Measurements from ENCODE around the gene MAP3K12. TPM values are rescaled to one million over a fixed set of nuclear protein-coding genes. Genes with fewer than 3 reads are reported as not detected.
A peak's percentile ranks its signal among the peaks of the same experiment; 100 is the strongest.

MAP3K12 gene
- total RNA-seq, 1 donor from 2014 or later, result 37.0 TPM

DNA sequence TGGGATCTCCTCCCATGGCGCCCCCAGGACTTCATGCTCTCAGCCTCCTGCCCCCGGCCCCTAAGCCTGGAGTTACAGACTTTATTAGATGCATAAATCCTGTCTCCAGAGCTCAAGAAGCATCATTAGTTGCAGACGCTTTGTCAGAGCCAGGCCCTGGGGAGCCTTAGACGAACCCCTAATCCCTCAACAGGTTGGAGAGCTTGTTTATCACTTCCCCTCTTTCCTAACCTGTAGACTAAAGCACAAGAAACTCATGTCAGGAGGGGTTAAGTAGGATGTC, 8.3 kb upstream of the MAP3K12 start:
- TF ChIP-seq, protein P1, sequence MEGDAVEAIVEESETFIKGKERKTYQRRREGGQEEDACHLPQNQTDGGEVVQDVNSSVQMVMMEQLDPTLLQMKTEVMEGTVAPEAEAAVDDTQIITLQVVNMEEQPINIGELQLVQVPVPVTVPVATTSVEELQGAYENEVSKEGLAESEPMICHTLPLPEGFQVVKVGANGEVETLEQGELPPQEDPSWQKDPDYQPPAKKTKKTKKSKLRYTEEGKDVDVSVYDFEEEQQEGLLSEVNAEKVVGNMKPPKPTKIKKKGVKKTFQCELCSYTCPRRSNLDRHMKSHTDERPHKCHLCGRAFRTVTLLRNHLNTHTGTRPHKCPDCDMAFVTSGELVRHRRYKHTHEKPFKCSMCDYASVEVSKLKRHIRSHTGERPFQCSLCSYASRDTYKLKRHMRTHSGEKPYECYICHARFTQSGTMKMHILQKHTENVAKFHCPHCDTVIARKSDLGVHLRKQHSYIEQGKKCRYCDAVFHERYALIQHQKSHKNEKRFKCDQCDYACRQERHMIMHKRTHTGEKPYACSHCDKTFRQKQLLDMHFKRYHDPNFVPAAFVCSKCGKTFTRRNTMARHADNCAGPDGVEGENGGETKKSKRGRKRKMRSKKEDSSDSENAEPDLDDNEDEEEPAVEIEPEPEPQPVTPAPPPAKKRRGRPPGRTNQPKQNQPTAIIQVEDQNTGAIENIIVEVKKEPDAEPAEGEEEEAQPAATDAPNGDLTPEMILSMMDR (IDR thresholded peaks at IDR 0.05; ENCODE audit: unreplicated experiment), result no peak
- H3K27ac Mint-ChIP-seq, result no peak overlapping the region
- DNase-seq (ENCODE audit: low spot score in 2 of 2, unreplicated experiment in 2 of 2), result no peak
- no peak overlapping the region for H3K4me3 Mint-ChIP-seq
- peaks cover 3% of the 10 kb centered on the region for H3K4me1 Mint-ChIP-seq
- H3K27me3 Mint-ChIP-seq (ENCODE audit: low read depth), result no peaks in the 10 kb centered on the region
- H3K9me3 Mint-ChIP-seq, result no peaks in the 10 kb centered on the region
- H3K36me3 Mint-ChIP-seq, result peaks cover 8% of the 10 kb centered on the region

DNA sequence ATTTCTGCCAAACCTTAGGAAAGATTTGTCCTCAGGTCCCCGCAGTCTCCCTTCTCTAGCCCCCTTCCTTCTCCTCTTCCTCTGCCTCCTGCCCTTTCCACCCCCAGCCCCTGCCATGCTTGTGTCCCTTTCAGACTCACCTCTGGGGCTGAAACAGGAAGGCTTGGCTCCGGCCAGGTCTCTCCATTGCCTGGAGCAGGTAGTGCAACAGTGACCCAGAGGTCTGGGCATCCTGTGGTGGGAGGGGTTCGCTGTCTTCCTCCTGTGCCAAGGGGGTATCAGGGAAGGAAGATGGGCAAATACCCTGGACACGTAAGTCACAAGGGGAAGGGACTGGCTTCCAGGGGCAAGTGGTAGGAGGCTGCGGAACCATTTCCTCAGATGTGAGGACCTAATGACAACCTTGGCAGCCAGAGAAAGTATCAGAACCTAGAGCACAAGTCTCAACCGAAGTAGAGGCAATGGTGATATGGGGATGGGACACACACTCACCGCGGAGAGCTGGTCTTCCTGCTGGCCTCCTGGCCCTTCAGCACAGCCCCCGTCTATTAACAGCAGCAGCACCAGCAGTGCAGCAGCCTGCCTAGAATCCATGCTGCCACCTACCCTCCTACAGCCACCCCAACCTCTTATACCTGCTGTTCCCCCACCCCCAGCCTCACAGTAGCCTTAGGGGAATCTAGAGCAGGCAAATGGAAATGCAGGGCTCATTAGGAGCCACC, 7.8 kb upstream of the MAP3K12 start, which contains the start of gene NPFF:
Gene NPFF (minus strand): TSS at position 604 of the 722 bp plus-strand sequence. CDS start 10 bp downstream, at position 594.
- no peaks in the 10 kb centered on the region for H3K9me3 Mint-ChIP-seq
- no peak within 1 kb of the TSS for H3K4me3 Mint-ChIP-seq
- no peak for DNase-seq (ENCODE audit: low spot score in 2 of 2, unreplicated experiment in 2 of 2)
- H3K27me3 Mint-ChIP-seq (ENCODE audit: low read depth), result no peaks in the 10 kb centered on the region
- peak within 1 kb of the TSS; percentile 4 for H3K27ac Mint-ChIP-seq
- H3K4me1 Mint-ChIP-seq, result peaks cover 6% of the 10 kb centered on the region
- H3K36me3 Mint-ChIP-seq, result peaks cover 8% of the 10 kb centered on the region
- TF ChIP-seq, protein P1 (IDR thresholded peaks at IDR 0.05; ENCODE audit: unreplicated experiment), result no peak

DNA sequence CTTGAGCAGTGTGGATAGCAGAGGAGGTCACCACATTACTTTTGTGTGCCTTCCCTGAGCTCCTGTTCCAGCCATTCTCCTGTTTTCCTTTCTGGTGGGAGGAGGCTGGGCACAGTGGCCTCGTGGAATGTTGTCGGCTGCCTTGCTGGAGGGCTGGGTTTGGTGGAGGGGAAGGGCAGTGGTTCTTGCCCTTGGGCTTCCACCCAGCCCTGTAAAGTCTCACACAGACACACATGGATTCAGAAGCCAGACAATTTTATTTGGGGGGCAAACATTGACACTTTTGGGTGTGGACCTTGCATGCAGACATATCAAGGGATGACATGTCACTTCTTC, 7.2 kb upstream of the MAP3K12 start:
- peaks cover 6% of the 10 kb centered on the region for H3K36me3 Mint-ChIP-seq
- peak overlapping the region; percentile 4 for H3K27ac Mint-ChIP-seq
- no peaks in the 10 kb centered on the region for H3K9me3 Mint-ChIP-seq
- TF ChIP-seq, protein P1 (IDR thresholded peaks at IDR 0.05; ENCODE audit: unreplicated experiment), result no peak
- no peak overlapping the region for H3K4me3 Mint-ChIP-seq
- peaks cover 11% of the 10 kb centered on the region for H3K4me1 Mint-ChIP-seq
- no peak for DNase-seq (ENCODE audit: low spot score in 2 of 2, unreplicated experiment in 2 of 2)
- H3K27me3 Mint-ChIP-seq (ENCODE audit: low read depth), result no peaks in the 10 kb centered on the region

DNA sequence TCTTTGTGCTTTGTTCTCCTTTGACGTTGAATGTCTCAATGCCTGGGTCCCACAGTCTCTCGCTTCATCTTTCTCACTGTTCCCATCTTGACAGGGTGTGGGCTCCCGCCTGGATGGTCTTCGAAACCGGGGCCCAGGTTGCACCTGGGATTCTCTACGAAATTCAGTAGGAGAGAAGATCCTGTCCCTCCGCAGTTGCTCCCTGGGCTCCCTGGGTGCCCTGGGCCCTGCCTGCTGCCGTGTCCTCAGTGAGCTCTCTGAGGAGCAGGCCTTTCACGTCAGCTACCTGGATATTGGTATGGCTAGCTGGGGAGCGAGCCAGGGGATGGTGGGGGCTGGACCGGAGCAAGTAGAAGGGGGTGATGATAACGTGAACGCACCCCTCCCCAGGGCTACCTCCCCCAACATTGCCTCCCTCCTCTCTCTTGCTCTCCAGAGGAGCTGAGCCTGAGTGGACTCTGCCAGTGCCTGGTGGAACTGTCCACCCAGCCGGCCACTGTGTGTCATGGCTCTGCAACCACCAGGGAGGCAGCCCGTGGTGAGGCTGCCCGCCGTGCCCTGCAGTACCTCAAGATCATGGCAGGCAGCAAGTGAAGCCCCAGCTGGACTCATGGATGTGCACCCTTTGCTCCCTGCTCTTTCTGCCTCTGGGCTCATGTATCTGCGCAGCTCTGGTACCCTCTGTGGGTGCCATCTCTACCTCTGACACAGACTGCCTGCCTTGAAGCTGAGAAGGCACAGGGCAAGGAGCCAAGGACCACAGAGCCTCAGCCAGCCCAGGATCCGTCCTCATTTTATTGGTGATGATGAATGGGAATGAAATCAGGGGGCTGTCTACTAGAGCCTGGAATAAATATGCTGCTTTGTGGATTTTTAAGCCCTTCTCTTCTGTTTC, 6.5 kb upstream of the MAP3K12 start:
- no peak overlapping the region for H3K4me3 Mint-ChIP-seq
- peaks cover 6% of the 10 kb centered on the region for H3K36me3 Mint-ChIP-seq
- no peak for DNase-seq (ENCODE audit: low spot score in 2 of 2, unreplicated experiment in 2 of 2)
- no peaks in the 10 kb centered on the region for H3K27me3 Mint-ChIP-seq (ENCODE audit: low read depth)
- TF ChIP-seq, protein P1 (IDR thresholded peaks at IDR 0.05; ENCODE audit: unreplicated experiment), result no peak
- peaks cover 11% of the 10 kb centered on the region for H3K4me1 Mint-ChIP-seq
- H3K27ac Mint-ChIP-seq, result peak overlapping the region; percentile 4
- no peaks in the 10 kb centered on the region for H3K9me3 Mint-ChIP-seq

DNA sequence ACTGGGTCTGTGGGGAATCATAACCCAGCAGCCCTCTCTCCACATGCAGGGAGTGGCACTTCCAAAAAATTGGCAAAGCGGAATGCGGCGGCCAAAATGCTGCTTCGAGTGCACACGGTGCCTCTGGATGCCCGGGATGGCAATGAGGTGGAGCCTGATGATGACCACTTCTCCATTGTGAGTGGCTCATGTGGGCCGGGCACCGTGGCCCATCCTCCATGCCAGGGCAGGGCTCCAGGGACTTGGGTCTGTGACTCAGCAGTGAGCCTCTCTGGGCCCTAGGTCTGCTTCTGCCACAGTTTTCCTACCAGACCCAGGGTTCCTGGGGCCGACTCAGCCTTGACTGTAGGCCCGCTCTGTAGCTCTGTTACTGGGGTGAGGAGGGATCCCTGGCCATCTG, 5.8 kb upstream of the MAP3K12 start:
- no peak overlapping the region for H3K4me3 Mint-ChIP-seq
- DNase-seq (ENCODE audit: low spot score in 2 of 2, unreplicated experiment in 2 of 2), result no peak
- TF ChIP-seq, protein P1 (IDR thresholded peaks at IDR 0.05; ENCODE audit: unreplicated experiment), result no peak
- peaks cover 16% of the 10 kb centered on the region for H3K4me1 Mint-ChIP-seq
- H3K9me3 Mint-ChIP-seq, result no peaks in the 10 kb centered on the region
- no peak overlapping the region for H3K27ac Mint-ChIP-seq
- no peaks in the 10 kb centered on the region for H3K27me3 Mint-ChIP-seq (ENCODE audit: low read depth)
- peaks cover 6% of the 10 kb centered on the region for H3K36me3 Mint-ChIP-seq

Data from mesothelial cell of epicardium (in vitro differentiated cells).